Gastroesophageal sphincter (tissue), 2 donors: ENCODE results near the gene UTP25.

Source experiments
- EP300 ChIP-seq: sonication (generic); formaldehyde crosslinking; IDR thresholded peaks from one replicate; pipeline ENCODE4 v1.6.1; 2017; ENCODE audit warnings: antibody characterized with exemption, mild to moderate bottlenecking
- POLR2AphosphoS5 ChIP-seq: sonication (generic); formaldehyde crosslinking; IDR thresholded peaks from one replicate; pipeline ENCODE4 v1.6.1; 2017; ENCODE audit warnings: antibody characterized with exemption

GRCh38 chr1:209871430-209871829, 43.7 kb downstream of the UTP25 start:
- TF ChIP-seq POLR2AphosphoS5: no peak
- TF ChIP-seq EP300: no peak
